Muscle layer of duodenum (tissue), 2 donors: ENCODE data around the gene SNRNP25.

Experiments used
- H3K27ac ChIP-seq: one replicate; pipeline ENCODE4 v1.7.0; 2013; ENCODE audit warnings: mild to moderate bottlenecking, low read length
- H3K27me3 ChIP-seq: one replicate; pipeline ENCODE4 v1.7.0; 2013; ENCODE audit warnings: low read depth, mild to moderate bottlenecking, control low read depth, low read length
- H3K36me3 ChIP-seq, 2 donors: one replicate each; pipeline ENCODE4 v1.7.0; 2013; ENCODE audit warnings: low read length in 2 of 2, control low read depth in 1 of 2, mild to moderate bottlenecking in 1 of 2; ENCODE audit not compliant: insufficient read depth in 2 of 2, control insufficient read depth in 1 of 2
- H3K4me1 ChIP-seq, 2 donors: one replicate each; pipeline ENCODE4 v1.7.0; 2013; ENCODE audit warnings: low read length in 2 of 2, mild to moderate bottlenecking in 2 of 2, control low read depth in 1 of 2, moderate library complexity in 1 of 2; ENCODE audit not compliant: insufficient read depth in 2 of 2, control insufficient read depth in 1 of 2
- H3K4me3 ChIP-seq, 2 donors: one replicate each; pipeline ENCODE4 v1.7.0; 2013; ENCODE audit warnings: low read length in 2 of 2, low read depth in 1 of 2, mild to moderate bottlenecking in 1 of 2
- H3K9me3 ChIP-seq, 2 donors: one replicate each; pipeline ENCODE4 v1.7.0; 2013; ENCODE audit warnings: low read length in 2 of 2, control low read depth in 1 of 2, mild to moderate bottlenecking in 1 of 2; ENCODE audit not compliant: control insufficient read depth in 1 of 2
- donor health status: healthy.

The SNRNP25 gene

DNA sequence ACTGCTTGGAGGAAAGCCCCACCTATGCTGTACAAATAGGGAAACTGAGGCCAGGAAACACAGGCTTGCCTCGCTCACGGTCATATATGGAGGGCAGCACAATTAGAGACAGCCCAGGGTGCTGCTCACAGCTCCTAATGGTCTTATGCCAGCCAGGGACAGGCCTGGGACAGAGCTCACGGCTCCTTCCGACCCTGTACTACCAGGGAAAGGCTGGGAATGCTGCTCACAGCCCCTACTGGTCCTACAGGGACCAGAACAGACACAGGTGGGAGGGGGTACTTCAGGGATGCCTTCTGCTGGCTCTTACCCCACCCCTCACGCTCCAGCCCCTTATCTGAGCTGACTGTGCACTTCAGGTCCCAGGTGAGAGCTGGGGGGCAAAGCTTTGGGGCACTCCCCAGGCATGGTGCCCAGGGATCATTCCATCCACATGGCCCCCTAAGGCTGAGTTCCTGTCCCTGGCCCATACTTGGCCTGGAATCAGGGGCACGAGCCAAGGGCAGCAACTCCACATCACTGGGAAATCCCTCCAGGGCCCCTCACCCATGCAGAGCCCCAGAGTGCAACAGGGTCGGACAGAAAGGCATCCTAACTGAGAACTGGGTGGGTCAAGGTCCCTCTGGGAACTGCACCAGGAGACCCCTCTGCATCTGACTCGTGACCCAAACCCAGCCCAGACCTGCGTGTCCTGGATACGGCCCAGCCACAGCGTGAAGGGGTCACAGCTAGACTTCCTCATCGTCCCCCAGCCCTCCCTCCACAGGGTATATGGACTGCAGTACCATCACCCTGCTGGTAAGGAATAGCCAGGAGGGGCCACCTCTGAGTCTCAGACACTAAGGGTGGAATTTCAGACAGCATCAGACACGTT, 12.9 kb downstream of the SNRNP25 start:
- Histone ChIP-seq H3K4me1 (peaks cover 5 to 53% of the 10 kb centered on the region in 2 donors), H3K27ac (no peak overlapping the region), H3K27me3 (no peaks in the 10 kb centered on the region)

DNA sequence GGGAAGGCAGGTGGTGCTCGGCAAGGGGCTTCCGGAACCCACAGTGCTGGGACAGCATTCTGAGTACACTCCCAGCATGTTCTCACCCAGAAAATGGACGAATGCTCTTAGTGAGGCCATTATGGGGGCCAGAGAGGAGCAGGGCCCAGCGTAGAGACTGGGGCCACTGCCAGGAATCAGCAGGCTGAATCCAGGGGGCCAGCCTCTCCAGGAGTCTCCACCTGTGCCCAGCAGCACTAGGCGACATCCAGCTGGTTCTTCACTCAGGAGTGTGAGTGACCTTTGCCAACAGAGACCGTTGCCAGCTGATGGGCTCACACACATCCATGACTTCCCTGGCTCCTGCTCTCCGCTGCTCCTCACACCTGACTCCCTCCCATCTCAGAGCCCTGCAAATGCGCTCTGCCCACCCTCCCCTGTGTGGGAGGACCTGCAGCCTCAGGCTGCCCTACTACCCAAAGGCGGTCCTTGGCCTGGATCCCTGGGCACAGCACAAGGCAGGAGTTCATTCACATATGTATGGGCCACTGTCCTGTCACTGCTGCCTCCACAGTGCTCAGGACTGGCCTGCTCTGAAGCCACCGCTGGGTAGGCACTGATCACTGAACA, 13.7 kb downstream of the SNRNP25 start:
- Histone ChIP-seq H3K27me3 (no peaks in the 10 kb centered on the region), H3K4me1 (peaks cover 5 to 53% of the 10 kb centered on the region in 2 donors), H3K27ac (no peak overlapping the region), H3K9me3 (no peaks in the 10 kb centered on the region), H3K36me3 (peaks cover 1 to 27% of the 10 kb centered on the region in 2 donors), H3K4me3 (no peak overlapping the region)

More for the DNA sequence above, 12.9 kb downstream of the SNRNP25 start:
- Histone ChIP-seq H3K9me3 (no peaks in the 10 kb centered on the region), H3K4me3 (no peak overlapping the region), H3K36me3 (peaks cover 3 to 35% of the 10 kb centered on the region in 2 donors)

DNA sequence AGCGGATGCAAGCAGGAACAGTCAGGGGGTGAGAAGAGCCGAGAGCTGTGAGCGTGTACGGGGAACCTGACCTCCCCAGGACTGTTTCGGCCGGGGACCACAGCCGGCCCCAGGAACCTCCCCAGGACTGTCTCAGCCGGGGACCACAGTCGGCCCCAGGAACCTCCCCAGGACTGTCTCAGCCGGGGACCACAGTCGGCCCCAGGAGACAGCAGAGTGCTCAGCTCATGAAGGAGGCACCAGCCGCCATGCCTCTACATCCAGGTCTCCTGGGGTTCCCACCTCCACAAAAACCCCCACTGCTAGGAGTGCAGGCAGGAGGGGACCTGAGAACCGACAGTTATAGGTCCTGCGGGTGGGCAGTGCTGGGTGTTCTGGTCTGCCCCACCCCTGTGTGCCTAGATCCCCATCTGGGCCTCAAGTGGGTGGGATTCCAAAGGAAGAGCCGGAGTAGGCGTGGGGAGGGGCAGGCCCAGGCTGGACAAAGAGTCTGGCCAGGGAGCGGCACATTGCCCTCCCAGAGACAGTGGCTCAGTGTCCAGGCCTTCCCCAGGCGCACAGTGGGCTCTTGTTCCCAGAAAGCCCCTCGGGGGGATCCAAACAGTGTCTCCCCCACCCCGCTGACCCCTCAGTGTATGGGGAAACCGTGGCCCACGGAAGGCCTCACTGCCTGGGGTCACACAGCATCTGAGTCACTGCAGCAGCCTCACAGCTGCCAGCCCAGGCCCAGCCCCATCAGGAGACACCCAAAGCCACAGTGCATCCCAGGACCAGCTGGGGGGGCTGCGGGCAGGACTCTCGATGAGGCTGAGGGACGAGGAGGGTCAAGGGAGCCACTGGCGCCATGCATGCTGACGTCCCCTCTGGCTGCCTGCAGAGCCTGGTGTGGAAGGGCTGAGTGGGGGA, 14.5 kb downstream of the SNRNP25 start:
- H3K27me3 ChIP-seq, result no peaks in the 10 kb centered on the region
- peaks cover 0 to 19% of the 10 kb centered on the region in 2 donors for H3K36me3 ChIP-seq
- peaks cover 5 to 56% of the 10 kb centered on the region in 2 donors for H3K4me1 ChIP-seq
- no peak overlapping the region for H3K27ac ChIP-seq
- no peaks in the 10 kb centered on the region for H3K9me3 ChIP-seq
- no peak overlapping the region for H3K4me3 ChIP-seq

DNA sequence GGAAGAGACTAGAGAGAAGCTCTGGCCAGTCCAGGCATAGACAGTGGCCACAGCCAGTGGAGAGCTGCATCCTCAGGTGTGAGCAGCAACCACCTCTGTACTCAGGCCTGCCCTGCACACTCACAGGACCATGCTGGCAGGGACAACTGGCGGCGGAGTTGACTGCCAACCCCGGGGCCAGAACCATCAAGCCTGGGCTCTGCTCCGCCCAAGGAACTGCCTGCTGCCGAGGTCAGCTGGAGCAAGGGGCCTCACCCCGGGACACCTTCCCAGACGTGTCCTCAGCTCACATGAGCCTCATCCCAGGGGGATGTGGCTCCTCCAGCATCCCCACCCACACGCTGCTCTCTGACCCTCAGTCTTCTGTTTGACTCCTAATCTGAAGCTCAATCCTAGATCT, 15.6 kb downstream of the SNRNP25 start:
- no peak overlapping the region for H3K27ac ChIP-seq

DNA sequence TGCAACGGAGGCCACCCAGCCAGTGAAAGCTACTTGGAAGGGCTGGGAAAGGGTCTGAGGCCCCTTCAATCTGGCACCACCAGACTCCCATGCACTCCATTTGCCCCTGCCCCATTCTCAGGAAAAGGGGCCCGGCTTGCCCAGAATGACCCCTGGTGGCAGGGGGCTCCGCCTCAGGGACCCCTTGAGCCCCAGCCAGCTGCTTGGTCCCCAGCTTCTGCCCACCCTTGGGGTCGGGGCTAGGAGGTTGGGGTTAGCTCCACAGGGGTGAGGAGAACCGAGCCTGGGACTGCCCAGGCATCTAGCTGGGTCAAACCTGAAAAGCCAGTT, 17.5 kb downstream of the SNRNP25 start:
- Histone ChIP-seq H3K4me3 (peak overlapping the region; percentile 66 to 69), H3K4me1 (peaks cover 0 to 66% of the 10 kb centered on the region in 2 donors), H3K27ac (no peak overlapping the region), H3K27me3 (no peaks in the 10 kb centered on the region), H3K9me3 (no peaks in the 10 kb centered on the region), H3K36me3 (no peaks in the 10 kb centered on the region)

More for the DNA sequence above, 15.6 kb downstream of the SNRNP25 start:
- Histone ChIP-seq H3K27me3 (no peaks in the 10 kb centered on the region), H3K36me3 (peaks cover 0 to 8% of the 10 kb centered on the region in 2 donors), H3K4me3 (no peak overlapping the region), H3K9me3 (no peaks in the 10 kb centered on the region), H3K4me1 (peaks cover 5 to 61% of the 10 kb centered on the region in 2 donors)

DNA sequence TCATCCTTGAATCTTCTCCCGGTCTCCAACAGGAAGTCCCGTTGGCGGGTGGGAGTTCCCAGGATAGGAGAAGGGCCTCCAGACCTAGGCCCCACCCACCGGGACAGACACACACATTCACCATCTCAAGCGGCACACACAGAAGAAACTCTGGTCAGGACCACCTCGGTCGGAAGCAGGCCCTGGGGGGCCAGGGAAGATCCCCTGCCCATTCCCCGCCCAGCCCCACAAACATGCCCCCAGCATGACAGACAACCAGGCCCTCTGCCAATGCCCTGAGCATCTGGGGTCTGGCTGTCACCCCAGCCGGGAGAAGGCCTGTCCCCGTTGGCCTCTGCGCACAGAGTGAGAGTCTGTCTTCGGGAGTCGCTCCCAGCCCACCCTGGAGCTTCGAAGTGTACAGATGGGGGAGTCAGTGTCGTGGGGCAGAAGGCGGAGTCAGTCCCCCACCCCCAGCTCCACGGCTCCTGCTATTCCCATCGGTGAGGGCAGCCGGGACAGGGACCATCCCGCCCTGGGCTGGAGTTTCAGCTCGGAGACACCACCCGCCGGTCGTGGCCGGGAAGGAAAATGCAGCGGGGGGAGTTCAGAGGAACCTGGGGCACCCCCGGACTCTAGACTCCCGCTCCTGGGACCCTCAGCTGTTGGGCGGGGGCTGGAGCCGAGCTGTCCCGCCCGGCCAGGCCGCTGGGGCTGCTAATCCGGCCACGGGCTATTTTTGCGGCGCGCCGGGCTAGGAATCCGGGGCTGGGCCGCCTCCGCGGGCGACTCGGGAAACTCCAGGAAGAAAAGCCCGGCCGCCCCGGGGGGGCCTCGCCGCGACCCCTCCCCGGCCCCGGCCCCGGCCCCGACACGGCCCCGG, 18.1 kb downstream of the SNRNP25 start:
- peak overlapping the region; percentile 66 to 69 for H3K4me3 ChIP-seq
- no peaks in the 10 kb centered on the region for H3K27me3 ChIP-seq
- peaks cover 6 to 66% of the 10 kb centered on the region in 2 donors for H3K4me1 ChIP-seq

DNA sequence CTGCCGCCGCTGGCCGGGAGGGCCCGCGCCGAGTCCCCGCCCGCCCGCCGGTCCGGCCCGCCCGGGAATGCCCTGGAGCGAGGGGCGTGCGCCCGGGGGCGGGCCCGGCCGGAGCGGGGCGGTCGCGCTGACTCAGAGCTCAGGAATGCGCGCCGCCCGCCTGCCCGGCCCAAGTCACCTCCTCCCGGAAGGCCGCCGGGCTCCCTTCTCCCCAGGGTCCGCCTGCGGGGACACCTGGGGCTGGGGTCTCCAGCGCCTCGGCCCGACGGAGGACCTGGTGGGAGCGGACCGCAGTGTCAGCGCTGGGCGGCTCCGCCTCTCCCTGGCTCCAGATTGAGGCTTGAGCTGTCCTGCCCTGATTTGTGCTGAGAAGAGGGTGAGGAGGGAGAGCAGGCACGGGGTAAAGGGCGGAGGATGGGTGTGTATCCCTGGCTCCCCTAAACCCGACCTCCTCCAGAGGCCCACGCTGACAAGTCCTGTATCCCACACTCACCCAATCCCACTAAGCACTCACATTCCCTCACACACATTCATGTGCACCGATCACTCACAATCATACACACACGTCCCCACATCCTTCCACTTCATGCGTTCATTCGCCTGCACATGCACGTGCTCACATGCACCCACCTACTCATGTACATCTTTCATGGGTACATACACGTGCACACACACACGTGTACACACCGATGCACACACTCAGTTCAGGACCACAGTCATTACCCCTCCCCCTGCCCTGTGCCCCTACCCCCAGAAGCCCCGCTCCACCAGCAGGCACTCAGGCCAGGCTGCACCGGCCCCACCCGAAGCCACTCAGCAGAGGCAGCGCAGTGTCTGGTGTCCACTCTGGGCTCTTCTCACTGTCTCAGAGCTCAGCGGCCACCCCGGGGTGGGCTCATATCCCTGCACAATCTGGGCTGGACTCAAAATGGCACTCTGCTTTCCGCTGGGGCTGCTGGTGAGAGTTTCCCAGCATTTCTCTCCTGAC, 19.2 kb downstream of the SNRNP25 start, which contains the start of gene RHBDF1:
RHBDF1 (minus strand) TSS at position 71 of the 988 bp plus-strand sequence. CDS start 7,616 bp downstream, outside the sequence.
- no peaks in the 10 kb centered on the region for H3K36me3 ChIP-seq
- H3K27ac ChIP-seq, result peak within 1 kb of the TSS; percentile 23
- peak within 1 kb of the TSS; percentile 66 to 69 for H3K4me3 ChIP-seq
- peaks cover 7 to 63% of the 10 kb centered on the region in 2 donors for H3K4me1 ChIP-seq
- H3K27me3 ChIP-seq, result no peaks in the 10 kb centered on the region
- H3K9me3 ChIP-seq, result no peaks in the 10 kb centered on the region

More for the DNA sequence above, 18.1 kb downstream of the SNRNP25 start:
- Histone ChIP-seq H3K36me3 (no peaks in the 10 kb centered on the region), H3K9me3 (no peaks in the 10 kb centered on the region), H3K27ac (peak overlapping the region; percentile 23)

DNA sequence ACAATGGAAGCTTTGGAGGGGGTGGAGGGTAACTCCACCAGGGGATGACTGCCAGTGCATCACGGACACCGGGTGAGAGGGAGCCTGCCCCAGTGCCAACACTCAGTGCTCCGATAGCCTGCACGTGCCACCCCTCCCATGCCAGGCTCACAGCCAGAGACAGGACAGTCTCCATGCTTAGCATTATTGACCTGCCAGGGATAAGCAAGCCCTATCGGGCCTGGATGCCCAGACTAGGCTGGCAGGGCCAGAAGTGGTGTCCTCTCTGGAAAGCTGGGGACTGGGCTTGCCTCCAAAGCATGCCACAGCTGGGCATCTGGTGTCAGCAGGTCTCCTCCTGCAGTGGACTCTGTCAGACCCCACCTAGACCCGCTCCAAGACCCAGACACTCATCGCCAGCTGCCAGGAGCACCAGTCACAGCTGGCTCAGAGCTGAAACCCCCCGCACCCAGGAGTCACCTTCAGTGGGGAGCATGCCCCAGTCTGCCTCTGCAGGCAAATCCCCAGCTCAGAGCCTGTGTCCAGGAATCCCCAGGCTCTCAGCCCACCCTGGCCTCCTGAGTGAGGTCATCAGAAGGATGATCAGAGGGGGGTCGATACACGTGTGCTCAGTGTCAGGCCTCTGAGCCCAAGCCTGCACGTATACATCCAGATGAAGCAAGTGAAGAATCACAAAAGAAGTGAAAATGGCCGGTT, 20.6 kb downstream of the SNRNP25 start:
- no peaks in the 10 kb centered on the region for H3K9me3 ChIP-seq
- no peaks in the 10 kb centered on the region for H3K36me3 ChIP-seq
- no peak overlapping the region for H3K27ac ChIP-seq
- H3K27me3 ChIP-seq, result no peaks in the 10 kb centered on the region
- peaks cover 14 to 62% of the 10 kb centered on the region in 2 donors for H3K4me1 ChIP-seq
- H3K4me3 ChIP-seq, result no peak overlapping the region

DNA sequence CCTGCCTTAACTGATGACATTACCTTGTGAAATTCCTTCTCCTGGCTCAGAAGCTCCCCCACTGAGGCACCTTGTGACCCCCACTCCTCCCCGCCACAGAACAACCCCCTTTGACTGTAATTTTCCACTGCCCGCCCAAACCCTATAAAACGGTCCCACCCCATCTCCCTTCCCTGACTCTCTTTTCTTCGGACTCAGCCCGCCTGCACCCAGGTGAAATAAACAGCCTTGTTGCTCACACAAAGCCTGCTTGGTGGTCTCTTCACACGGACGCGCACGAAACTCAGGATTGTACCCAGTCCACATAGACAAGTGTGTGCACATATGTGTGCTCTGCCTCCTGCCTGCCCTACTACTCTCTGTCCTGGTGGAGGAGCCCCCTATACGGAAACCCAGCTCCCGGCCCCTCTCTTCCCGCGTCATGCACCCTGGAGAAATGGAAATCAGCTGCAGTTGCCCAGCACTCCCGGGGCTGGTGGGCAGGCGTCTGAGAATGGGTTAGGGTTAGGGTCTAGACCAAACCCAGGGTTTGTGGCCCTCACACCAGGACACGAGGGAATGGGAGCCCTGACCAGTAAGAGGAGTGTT, 21.2 kb downstream of the SNRNP25 start:
- H3K4me1 ChIP-seq, result peaks cover 14 to 57% of the 10 kb centered on the region in 2 donors
- no peak overlapping the region for H3K4me3 ChIP-seq
- H3K9me3 ChIP-seq, result no peaks in the 10 kb centered on the region
- peaks cover 0 to 5% of the 10 kb centered on the region in 2 donors for H3K36me3 ChIP-seq
- no peak overlapping the region for H3K27ac ChIP-seq
- no peaks in the 10 kb centered on the region for H3K27me3 ChIP-seq
